Measurements from ENCODE around the gene SETBP1. TPM values are rescaled to one million over a fixed set of nuclear protein-coding genes. Genes with fewer than 3 reads are reported as not detected.

SETBP1 gene
- total RNA-seq, 1 donor from 2014 or later: 12.0 TPM

- no peaks in the 10 kb centered on the region for H3K4me1 ChIP-seq
- H3K36me3 Mint-ChIP-seq: peaks cover 38% of the 10 kb centered on the region
- no peaks in the 10 kb centered on the region for H3K9me3 Mint-ChIP-seq
- H3K4me1 Mint-ChIP-seq: peaks cover 3% of the 10 kb centered on the region
- no peaks in the 10 kb centered on the region for H3K79me2 ChIP-seq (ENCODE audit: low read depth)
- H3K27me3 Mint-ChIP-seq (ENCODE audit: insufficient read depth, low read depth): no peaks in the 10 kb centered on the region
- no peak for TF ChIP-seq EZH2 (IDR thresholded peaks at IDR 0.05)
- no peaks in the 10 kb centered on the region for H4K20me1 ChIP-seq (ENCODE audit: low read depth)
- H3K9me3 ChIP-seq (ENCODE audit: low read depth): no peaks in the 10 kb centered on the region
- no peaks in the 10 kb centered on the region for H3K36me3 ChIP-seq
- no peaks in the 10 kb centered on the region for H3F3A ChIP-seq (ENCODE audit: low read depth)
- H3K27ac ChIP-seq: no peak overlapping the region
- H2AFZ ChIP-seq (replicated peaks): no peak overlapping the region
- H3K9ac ChIP-seq: no peak overlapping the region
- no peak overlapping the region for H3K4me3 Mint-ChIP-seq
- H3K27me3 ChIP-seq: no peaks in the 10 kb centered on the region
- no peak for DNase-seq (ENCODE audit: low spot score)
- H3K4me3 ChIP-seq: no peak overlapping the region
- H3K27ac Mint-ChIP-seq: no peak overlapping the region
- no peak overlapping the region for H3K4me2 ChIP-seq
These were observed 279.9 kb downstream of the SETBP1 start for GRCh38 chr18:44960580-44960979.

DNA sequence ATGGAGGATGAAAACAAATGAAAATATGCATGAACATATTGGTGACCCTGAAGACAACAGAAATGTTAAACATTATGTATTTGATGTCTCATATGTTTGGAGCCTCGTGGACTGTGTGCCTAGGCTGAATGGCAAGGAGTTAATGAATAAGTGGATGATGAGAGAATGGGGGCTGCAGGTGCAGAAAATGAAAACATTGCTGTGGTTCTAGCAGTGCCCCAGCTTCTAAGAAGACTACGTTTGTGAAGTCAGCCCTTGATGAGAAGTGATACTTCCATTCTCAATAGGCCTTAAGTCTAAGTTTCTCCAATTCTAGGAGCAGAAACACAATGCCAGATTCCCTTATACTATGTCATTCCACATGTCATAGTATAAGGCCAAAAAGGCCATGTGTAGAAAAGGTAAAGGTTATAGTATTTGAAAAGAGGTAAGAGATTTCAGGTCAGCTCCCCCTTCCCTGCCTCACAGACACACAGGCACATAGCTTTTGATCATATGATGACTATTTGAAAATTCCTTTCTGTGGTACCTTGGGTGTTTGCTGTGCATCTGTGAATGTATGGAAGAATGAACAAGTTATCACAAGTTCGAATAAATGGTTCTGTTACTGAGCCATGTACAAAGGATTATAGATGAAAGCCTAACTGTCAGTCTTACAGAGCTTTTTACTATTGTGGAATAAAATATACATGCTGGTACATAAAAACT, 280.8 kb downstream of the SETBP1 start:
- H3K27ac Mint-ChIP-seq: no peak overlapping the region
- TF ChIP-seq EZH2 (IDR thresholded peaks at IDR 0.05) (no peak), CTCF (IDR thresholded peaks at IDR 0.05) (no peak), EZH2phosphoT487 (IDR thresholded peaks at IDR 0.05) (no peak)
- Histone ChIP-seq H3K79me2 (ENCODE audit: low read depth) (no peaks in the 10 kb centered on the region), H3K9me3 (ENCODE audit: low read depth) (no peaks in the 10 kb centered on the region), H3K4me1 (no peaks in the 10 kb centered on the region), H2AFZ (replicated peaks) (no peak overlapping the region), H3K36me3 (no peaks in the 10 kb centered on the region), H3K4me3 (no peak overlapping the region), H3K4me2 (no peak overlapping the region), H3K9ac (no peak overlapping the region), H3K27me3 (no peaks in the 10 kb centered on the region), H3K27ac (no peak overlapping the region), H4K20me1 (ENCODE audit: low read depth) (no peaks in the 10 kb centered on the region), H3F3A (ENCODE audit: low read depth) (no peaks in the 10 kb centered on the region)
- H3K9me3 Mint-ChIP-seq: no peaks in the 10 kb centered on the region
- H3K4me1 Mint-ChIP-seq: peaks cover 3% of the 10 kb centered on the region
- H3K4me3 Mint-ChIP-seq: no peak overlapping the region
- DNase-seq (ENCODE audit: low spot score): no peak
- peaks cover 30% of the 10 kb centered on the region for H3K36me3 Mint-ChIP-seq
- H3K27me3 Mint-ChIP-seq (ENCODE audit: insufficient read depth, low read depth): peaks cover 2% of the 10 kb centered on the region

DNA sequence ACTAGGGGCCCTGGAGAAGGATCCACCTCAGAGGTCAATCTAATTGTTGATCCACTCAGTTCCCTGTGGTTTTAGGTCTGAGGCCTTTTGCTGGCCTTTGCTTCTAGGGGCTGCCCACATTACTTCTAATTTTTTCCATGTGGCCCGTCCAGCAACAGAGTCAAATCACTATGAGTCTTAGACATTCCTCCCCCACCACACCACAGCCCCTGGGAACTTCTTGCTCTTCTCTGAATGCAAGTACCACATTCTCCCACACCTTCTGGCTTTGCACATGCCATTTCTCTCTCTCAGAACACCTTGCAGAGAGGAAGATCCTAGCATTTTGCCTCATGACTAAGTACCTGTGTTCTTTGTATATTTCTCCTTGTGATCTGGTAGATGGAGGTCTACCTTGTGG, 286.9 kb downstream of the SETBP1 start:
- no peak for DNase-seq (ENCODE audit: low spot score)
- Histone ChIP-seq H3K9ac (no peak overlapping the region), H3F3A (ENCODE audit: low read depth) (no peaks in the 10 kb centered on the region), H4K20me1 (ENCODE audit: low read depth) (no peaks in the 10 kb centered on the region), H3K36me3 (no peaks in the 10 kb centered on the region), H2AFZ (replicated peaks) (no peak overlapping the region), H3K9me3 (ENCODE audit: low read depth) (no peaks in the 10 kb centered on the region), H3K27ac (no peak overlapping the region), H3K4me2 (no peak overlapping the region), H3K79me2 (ENCODE audit: low read depth) (no peaks in the 10 kb centered on the region), H3K27me3 (no peaks in the 10 kb centered on the region), H3K4me1 (no peaks in the 10 kb centered on the region), H3K4me3 (no peak overlapping the region)
- Mint-ChIP-seq H3K27ac (no peak overlapping the region), H3K9me3 (peaks cover 7% of the 10 kb centered on the region), H3K4me1 (peaks cover 8% of the 10 kb centered on the region), H3K27me3 (ENCODE audit: insufficient read depth, low read depth) (peaks cover 2% of the 10 kb centered on the region), H3K4me3 (no peak overlapping the region), H3K36me3 (peaks cover 10% of the 10 kb centered on the region)
- TF ChIP-seq EZH2phosphoT487 (IDR thresholded peaks at IDR 0.05) (no peak), CTCF (IDR thresholded peaks at IDR 0.05) (no peak), EZH2 (IDR thresholded peaks at IDR 0.05) (no peak)

GRCh38 chr18:44968336-44968735, 287.6 kb downstream of the SETBP1 start:
- no peak overlapping the region for H2AFZ ChIP-seq (replicated peaks)
- no peaks in the 10 kb centered on the region for H3K79me2 ChIP-seq (ENCODE audit: low read depth)
- TF ChIP-seq EZH2 (IDR thresholded peaks at IDR 0.05): no peak
- TF ChIP-seq CTCF (IDR thresholded peaks at IDR 0.05): peak; percentile 33
- no peak for TF ChIP-seq EZH2phosphoT487 (IDR thresholded peaks at IDR 0.05)
- H3K4me2 ChIP-seq: no peak overlapping the region
- Mint-ChIP-seq H3K27ac (no peak overlapping the region), H3K4me3 (no peak overlapping the region), H3K9me3 (peaks cover 11% of the 10 kb centered on the region), H3K4me1 (peaks cover 9% of the 10 kb centered on the region), H3K27me3 (ENCODE audit: insufficient read depth, low read depth) (peaks cover 2% of the 10 kb centered on the region), H3K36me3 (peaks cover 14% of the 10 kb centered on the region)
- no peaks in the 10 kb centered on the region for H3K4me1 ChIP-seq
- no peaks in the 10 kb centered on the region for H3K27me3 ChIP-seq
- H4K20me1 ChIP-seq (ENCODE audit: low read depth): no peaks in the 10 kb centered on the region
- no peaks in the 10 kb centered on the region for H3K36me3 ChIP-seq
- H3K9me3 ChIP-seq (ENCODE audit: low read depth): no peaks in the 10 kb centered on the region
- H3K9ac ChIP-seq: no peak overlapping the region
- no peaks in the 10 kb centered on the region for H3F3A ChIP-seq (ENCODE audit: low read depth)
- DNase-seq (ENCODE audit: low spot score): peak; percentile 25
- H3K4me3 ChIP-seq: no peak overlapping the region
- H3K27ac ChIP-seq: no peak overlapping the region

All from neural progenitor cell (in vitro differentiated cells).